HepG2 (cell line): Measurements from ENCODE around the gene MCTS1. TPM values are rescaled to one million over a fixed set of nuclear protein-coding genes. Genes with fewer than 3 reads are reported as not detected.

Experiments used
- ATM ChIP-seq: fragments of 450-650 bp; IDR thresholded peaks from 2 replicates; pipeline ENCODE4 v1.7.1; 2017; ENCODE audit warnings: mild to moderate bottlenecking, borderline replicate concordance
- CC2D1A ChIP-seq: sonication (generic); formaldehyde crosslinking; IDR thresholded peaks from 2 replicates; pipeline ENCODE4 v1.8.1; 2023; ENCODE audit warnings: mild to moderate bottlenecking, missing genetic modification reagents
- DMAP1 ChIP-seq: IDR thresholded peaks from 2 replicates; pipeline ENCODE4 v1.6.1; 2016
- KAT2B ChIP-seq: fragments of 150-350 bp; IDR thresholded peaks from 2 replicates; pipeline ENCODE4 v1.6.1; 2014; ENCODE audit warnings: low read depth, low read length, borderline replicate concordance
- KLF6 ChIP-seq: IDR thresholded peaks from 2 replicates; pipeline ENCODE4 v1.8.0; 2016; ENCODE audit warnings: missing biosample characterization, missing genetic modification reagents
- MEF2D ChIP-seq: sonication (generic); formaldehyde crosslinking; IDR thresholded peaks from 2 replicates; pipeline ENCODE4 v1.5.1; 2020; ENCODE audit warnings: mild to moderate bottlenecking, missing genetic modification reagents
- MIXL1 ChIP-seq: IDR thresholded peaks from 2 replicates; pipeline ENCODE4 v1.6.1; 2016
- MTA1 ChIP-seq: sonication (generic); formaldehyde crosslinking; IDR thresholded peaks from 2 replicates; pipeline ENCODE4 v1.4.0; 2020; ENCODE audit warnings: missing genetic modification reagents, mild to moderate bottlenecking, borderline replicate concordance
- RBAK ChIP-seq: sonication (generic); formaldehyde crosslinking; IDR thresholded peaks from 2 replicates; pipeline ENCODE4 v1.5.1; 2020; ENCODE audit warnings: mild to moderate bottlenecking, missing genetic modification reagents
- SMARCE1 ChIP-seq: fragments of 450-650 bp; IDR thresholded peaks from 2 replicates; pipeline ENCODE4 v1.6.1; 2017; ENCODE audit warnings: borderline replicate concordance
- STAG1 ChIP-seq: sonication (generic); formaldehyde crosslinking; IDR thresholded peaks from 2 replicates; pipeline ENCODE4 v1.4.0; 2020; ENCODE audit warnings: missing genetic modification reagents
- TBP ChIP-seq: sonication (generic); formaldehyde crosslinking; IDR thresholded peaks from 2 replicates; pipeline ENCODE4 v1.5.0; 2020; ENCODE audit warnings: missing genetic modification reagents
- TEAD2 ChIP-seq: sonication (generic); formaldehyde crosslinking; IDR thresholded peaks from 2 replicates; pipeline ENCODE4 v1.9.0; 2021; ENCODE audit warnings: missing genetic modification reagents
- ZFYVE20 ChIP-seq: sonication (generic); formaldehyde crosslinking; IDR thresholded peaks from 2 replicates; pipeline ENCODE4 v1.8.0; 2023; ENCODE audit warnings: low read depth, mild to moderate bottlenecking, moderate library complexity, missing genetic modification reagents, borderline replicate concordance
- ZNF263 ChIP-seq: sonication (generic); formaldehyde crosslinking; IDR thresholded peaks from 2 replicates; pipeline ENCODE4 v1.4.0; 2020; ENCODE audit warnings: missing genetic modification reagents
- ZNF879 ChIP-seq: sonication (generic); formaldehyde crosslinking; IDR thresholded peaks from 2 replicates; pipeline ENCODE4 v1.8.1; 2023; ENCODE audit warnings: missing genetic modification reagents
- polyA plus RNA-seq, 8 experiments: library from polyadenylated mRNA; depleted of rRNA in 3 of 8; stranded (reverse) in 7 of 8; unstranded in 1 of 8; fragments of >200 nt; fragmentation: Illumina TruSeq in 4 of 8; extraction: Trizol in 4 of 8; gene quantifications; 2 replicates each; pipeline versions ENCODE4 v1.2.1 to v1.2.3, GENCODE V29; 2011 to 2016; ENCODE audit warnings: low read depth in 4 of 8, missing spikeins in 1 of 8, mixed read lengths in 1 of 8; ENCODE audit not compliant: insufficient read depth in 1 of 8
- total RNA-seq, 5 experiments: library from RNA; depleted of rRNA; stranded (reverse); fragments of >200 nt; fragmentation: Illumina TruSeq; extraction: Trizol; gene quantifications; 2 replicates each; pipeline ENCODE4 v1.2.3, GENCODE V29; 2016; ENCODE audit warnings: low read depth in 1 of 5
- TF ChIP-seq, protein P1 (sequence below): sonication (generic); formaldehyde crosslinking; IDR thresholded peaks from 2 replicates; pipeline ENCODE4 v1.8.1; 2023; ENCODE audit warnings: mild to moderate bottlenecking, missing genetic modification reagents
- TF ChIP-seq, protein P2 (sequence below): sonication (generic); formaldehyde crosslinking; IDR thresholded peaks from 2 replicates; pipeline ENCODE4 v1.9.0; 2022; ENCODE audit warnings: low read depth, missing genetic modification reagents
- TF ChIP-seq, protein P3 (sequence below): sonication (generic); formaldehyde crosslinking; IDR thresholded peaks from 2 replicates; pipeline ENCODE4 v1.5.0; 2020; ENCODE audit warnings: mild to moderate bottlenecking, missing genetic modification reagents, moderate library complexity
- TF ChIP-seq, protein P4 (sequence below): sonication (generic); formaldehyde crosslinking; IDR thresholded peaks from 2 replicates; pipeline ENCODE4 v1.4.0; 2020; ENCODE audit warnings: mild to moderate bottlenecking, missing genetic modification reagents
- TF ChIP-seq, protein P5 (sequence below): sonication (generic); formaldehyde crosslinking; IDR thresholded peaks from 2 replicates; pipeline ENCODE4 v1.4.0; 2020; ENCODE audit warnings: missing genetic modification reagents
- TF ChIP-seq, protein P6 (sequence below): sonication (generic); formaldehyde crosslinking; IDR thresholded peaks from 2 replicates; pipeline ENCODE4 v1.5.1; 2020; ENCODE audit warnings: mild to moderate bottlenecking, moderate library complexity, missing genetic modification reagents

MCTS1 gene
- total and polyA plus RNA-seq, 2 of the 13 experiments (the other 11 are each of a cell fraction or from before 2014, with no cell fraction given), result 30.1 to 59.0 TPM

DNA sequence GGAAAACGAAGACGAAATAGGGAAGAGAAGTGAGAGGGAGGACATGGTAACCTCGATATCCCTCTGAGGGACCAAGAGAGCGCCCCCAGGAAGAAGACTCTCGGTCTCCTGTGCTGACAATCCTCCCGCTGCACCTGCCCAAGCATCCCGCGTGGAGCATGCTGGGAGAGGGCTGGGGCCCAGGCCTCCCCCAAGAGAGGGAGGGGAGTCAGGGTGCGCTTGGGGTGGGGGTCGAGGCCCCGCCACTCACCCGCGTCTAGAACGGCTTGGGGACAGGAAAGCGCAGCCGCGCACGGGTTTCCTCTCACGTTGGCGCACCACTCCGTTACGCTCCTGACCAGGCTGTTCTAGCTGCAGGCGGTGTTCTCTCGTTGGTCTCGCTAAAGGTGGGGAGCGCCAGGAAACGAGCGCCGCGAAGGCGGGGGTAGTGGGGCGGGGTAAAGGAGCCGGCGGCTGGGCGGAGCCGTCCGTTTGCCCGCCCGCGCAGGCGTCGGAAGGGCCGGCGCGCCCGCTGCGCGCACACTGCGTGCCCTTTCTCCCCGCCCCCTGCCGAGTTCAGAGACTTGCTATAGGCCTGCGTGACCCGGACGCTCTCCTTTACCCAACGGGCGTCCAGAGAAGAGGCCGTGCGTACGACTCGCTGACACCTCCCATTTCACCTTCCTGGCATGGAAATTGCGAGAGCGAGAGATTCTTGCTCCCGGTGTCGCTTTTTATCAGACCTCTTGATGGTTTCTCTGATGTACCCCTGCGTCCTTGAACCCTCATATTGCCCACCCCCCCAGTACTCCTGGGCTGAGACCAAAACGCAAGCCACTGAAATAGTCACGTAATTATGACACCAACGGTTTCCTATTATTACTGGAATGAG is 26.0 kb downstream of the MCTS1 start, which contains the start of gene C1GALT1C1 (continued):
- TF ChIP-seq, protein P1, sequence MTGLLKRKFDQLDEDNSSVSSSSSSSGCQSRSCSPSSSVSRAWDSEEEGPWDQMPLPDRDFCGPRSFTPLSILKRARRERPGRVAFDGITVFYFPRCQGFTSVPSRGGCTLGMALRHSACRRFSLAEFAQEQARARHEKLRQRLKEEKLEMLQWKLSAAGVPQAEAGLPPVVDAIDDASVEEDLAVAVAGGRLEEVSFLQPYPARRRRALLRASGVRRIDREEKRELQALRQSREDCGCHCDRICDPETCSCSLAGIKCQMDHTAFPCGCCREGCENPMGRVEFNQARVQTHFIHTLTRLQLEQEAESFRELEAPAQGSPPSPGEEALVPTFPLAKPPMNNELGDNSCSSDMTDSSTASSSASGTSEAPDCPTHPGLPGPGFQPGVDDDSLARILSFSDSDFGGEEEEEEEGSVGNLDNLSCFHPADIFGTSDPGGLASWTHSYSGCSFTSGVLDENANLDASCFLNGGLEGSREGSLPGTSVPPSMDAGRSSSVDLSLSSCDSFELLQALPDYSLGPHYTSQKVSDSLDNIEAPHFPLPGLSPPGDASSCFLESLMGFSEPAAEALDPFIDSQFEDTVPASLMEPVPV (CRISPR knock-in tag), result no peak
- no peak for TF ChIP-seq TBP (CRISPR knock-in tag)
- TF ChIP-seq MEF2D (CRISPR knock-in tag), result no peak
- TF ChIP-seq CC2D1A (CRISPR knock-in tag), result no peak
- TF ChIP-seq, protein P2, sequence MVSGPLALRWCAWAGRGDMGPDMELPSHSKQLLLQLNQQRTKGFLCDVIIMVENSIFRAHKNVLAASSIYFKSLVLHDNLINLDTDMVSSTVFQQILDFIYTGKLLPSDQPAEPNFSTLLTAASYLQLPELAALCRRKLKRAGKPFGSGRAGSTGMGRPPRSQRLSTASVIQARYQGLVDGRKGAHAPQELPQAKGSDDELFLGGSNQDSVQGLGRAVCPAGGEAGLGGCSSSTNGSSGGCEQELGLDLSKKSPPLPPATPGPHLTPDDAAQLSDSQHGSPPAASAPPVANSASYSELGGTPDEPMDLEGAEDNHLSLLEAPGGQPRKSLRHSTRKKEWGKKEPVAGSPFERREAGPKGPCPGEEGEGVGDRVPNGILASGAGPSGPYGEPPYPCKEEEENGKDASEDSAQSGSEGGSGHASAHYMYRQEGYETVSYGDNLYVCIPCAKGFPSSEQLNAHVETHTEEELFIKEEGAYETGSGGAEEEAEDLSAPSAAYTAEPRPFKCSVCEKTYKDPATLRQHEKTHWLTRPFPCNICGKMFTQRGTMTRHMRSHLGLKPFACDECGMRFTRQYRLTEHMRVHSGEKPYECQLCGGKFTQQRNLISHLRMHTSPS (CRISPR knock-in tag), result no peak
- TF ChIP-seq, protein P3, sequence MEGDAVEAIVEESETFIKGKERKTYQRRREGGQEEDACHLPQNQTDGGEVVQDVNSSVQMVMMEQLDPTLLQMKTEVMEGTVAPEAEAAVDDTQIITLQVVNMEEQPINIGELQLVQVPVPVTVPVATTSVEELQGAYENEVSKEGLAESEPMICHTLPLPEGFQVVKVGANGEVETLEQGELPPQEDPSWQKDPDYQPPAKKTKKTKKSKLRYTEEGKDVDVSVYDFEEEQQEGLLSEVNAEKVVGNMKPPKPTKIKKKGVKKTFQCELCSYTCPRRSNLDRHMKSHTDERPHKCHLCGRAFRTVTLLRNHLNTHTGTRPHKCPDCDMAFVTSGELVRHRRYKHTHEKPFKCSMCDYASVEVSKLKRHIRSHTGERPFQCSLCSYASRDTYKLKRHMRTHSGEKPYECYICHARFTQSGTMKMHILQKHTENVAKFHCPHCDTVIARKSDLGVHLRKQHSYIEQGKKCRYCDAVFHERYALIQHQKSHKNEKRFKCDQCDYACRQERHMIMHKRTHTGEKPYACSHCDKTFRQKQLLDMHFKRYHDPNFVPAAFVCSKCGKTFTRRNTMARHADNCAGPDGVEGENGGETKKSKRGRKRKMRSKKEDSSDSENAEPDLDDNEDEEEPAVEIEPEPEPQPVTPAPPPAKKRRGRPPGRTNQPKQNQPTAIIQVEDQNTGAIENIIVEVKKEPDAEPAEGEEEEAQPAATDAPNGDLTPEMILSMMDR (CRISPR knock-in tag), result peak; percentile 40
- no peak; the same call in 1 of the 2 replicates for TF ChIP-seq STAG1 (CRISPR knock-in tag)
- TF ChIP-seq SMARCE1, result no peak
- TF ChIP-seq, protein P4, sequence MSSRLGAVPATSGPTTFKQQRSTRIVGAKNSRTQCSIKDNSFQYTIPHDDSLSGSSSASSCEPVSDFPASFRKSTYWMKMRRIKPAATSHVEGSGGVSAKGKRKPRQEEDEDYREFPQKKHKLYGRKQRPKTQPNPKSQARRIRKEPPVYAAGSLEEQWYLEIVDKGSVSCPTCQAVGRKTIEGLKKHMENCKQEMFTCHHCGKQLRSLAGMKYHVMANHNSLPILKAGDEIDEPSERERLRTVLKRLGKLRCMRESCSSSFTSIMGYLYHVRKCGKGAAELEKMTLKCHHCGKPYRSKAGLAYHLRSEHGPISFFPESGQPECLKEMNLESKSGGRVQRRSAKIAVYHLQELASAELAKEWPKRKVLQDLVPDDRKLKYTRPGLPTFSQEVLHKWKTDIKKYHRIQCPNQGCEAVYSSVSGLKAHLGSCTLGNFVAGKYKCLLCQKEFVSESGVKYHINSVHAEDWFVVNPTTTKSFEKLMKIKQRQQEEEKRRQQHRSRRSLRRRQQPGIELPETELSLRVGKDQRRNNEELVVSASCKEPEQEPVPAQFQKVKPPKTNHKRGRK (CRISPR knock-in tag), result no peak
- TF ChIP-seq MTA1, result peak; percentile 66; the same call in 1 of the 2 replicates
- no peak for TF ChIP-seq KAT2B
- no peak for TF ChIP-seq ZNF879 (CRISPR knock-in tag)
- TF ChIP-seq RBAK, result no peak
- TF ChIP-seq KLF6 (CRISPR knock-in tag), result no peak
- no peak for TF ChIP-seq ZNF263
- TF ChIP-seq, protein P5, sequence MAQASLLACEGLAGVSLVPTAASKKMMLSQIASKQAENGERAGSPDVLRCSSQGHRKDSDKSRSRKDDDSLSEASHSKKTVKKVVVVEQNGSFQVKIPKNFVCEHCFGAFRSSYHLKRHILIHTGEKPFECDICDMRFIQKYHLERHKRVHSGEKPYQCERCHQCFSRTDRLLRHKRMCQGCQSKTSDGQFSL, result no peak
- no peak for TF ChIP-seq TEAD2 (CRISPR knock-in tag)
- TF ChIP-seq MIXL1, result no peak
- TF ChIP-seq ATM, result no peak
- TF ChIP-seq, protein P6, sequence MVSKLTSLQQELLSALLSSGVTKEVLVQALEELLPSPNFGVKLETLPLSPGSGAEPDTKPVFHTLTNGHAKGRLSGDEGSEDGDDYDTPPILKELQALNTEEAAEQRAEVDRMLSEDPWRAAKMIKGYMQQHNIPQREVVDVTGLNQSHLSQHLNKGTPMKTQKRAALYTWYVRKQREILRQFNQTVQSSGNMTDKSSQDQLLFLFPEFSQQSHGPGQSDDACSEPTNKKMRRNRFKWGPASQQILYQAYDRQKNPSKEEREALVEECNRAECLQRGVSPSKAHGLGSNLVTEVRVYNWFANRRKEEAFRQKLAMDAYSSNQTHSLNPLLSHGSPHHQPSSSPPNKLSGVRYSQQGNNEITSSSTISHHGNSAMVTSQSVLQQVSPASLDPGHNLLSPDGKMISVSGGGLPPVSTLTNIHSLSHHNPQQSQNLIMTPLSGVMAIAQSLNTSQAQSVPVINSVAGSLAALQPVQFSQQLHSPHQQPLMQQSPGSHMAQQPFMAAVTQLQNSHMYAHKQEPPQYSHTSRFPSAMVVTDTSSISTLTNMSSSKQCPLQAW (CRISPR knock-in tag), result peak; percentile 54
- TF ChIP-seq DMAP1 (CRISPR knock-in tag), result no peak; the same call in 1 of the 2 replicates
- TF ChIP-seq ZFYVE20 (CRISPR knock-in tag), result no peak
